HUES6 (cell line): ENCODE data around the gene SIK2.

Source experiments
- H3K27ac ChIP-seq: 2 replicates; pipeline ENCODE4 v1.7.0; 2013; ENCODE audit warnings: low read depth, mild to moderate bottlenecking, low read length, inconsistent platforms
- H3K27me3 ChIP-seq: 2 replicates; pipeline ENCODE4 v1.6.1; 2013; ENCODE audit warnings: low read length; ENCODE audit not compliant: control insufficient read depth, insufficient read depth
- H3K36me3 ChIP-seq: 2 replicates; pipeline ENCODE4 v1.6.1; 2013; ENCODE audit warnings: low read length; ENCODE audit not compliant: control insufficient read depth, insufficient read depth
- H3K4me1 ChIP-seq: 2 replicates; pipeline ENCODE4 v1.6.1; 2013; ENCODE audit warnings: low read length; ENCODE audit not compliant: control insufficient read depth, insufficient read depth
- H3K4me3 ChIP-seq: 2 replicates; pipeline ENCODE4 v1.5.1; 2013; ENCODE audit warnings: low read depth, low read length
- H3K9ac ChIP-seq: one replicate; pipeline ENCODE4 v1.6.1; 2013; ENCODE audit warnings: mild to moderate bottlenecking, low read length
- H3K9me3 ChIP-seq: 2 replicates; pipeline ENCODE4 v1.6.1; 2013; ENCODE audit warnings: low read depth, low read length; ENCODE audit not compliant: control insufficient read depth, insufficient read depth

The SIK2 gene

GRCh38 chr11:111582881-111583280, 19.4 kb upstream of the SIK2 start:
- Histone ChIP-seq H3K36me3 (no peaks in the 10 kb centered on the region), H3K9ac (no peak overlapping the region), H3K27me3 (no peaks in the 10 kb centered on the region), H3K4me1 (peaks cover 10% of the 10 kb centered on the region; the same call in 1 of the 2 replicates), H3K4me3 (no peak overlapping the region), H3K9me3 (0 out of 2 replicates have a peak, but pooled peaks cover under 1% of the 10 kb centered on the region), H3K27ac (no peak overlapping the region)

GRCh38 chr11:111585371-111585770, 16.9 kb upstream of the SIK2 start:
- no peaks in the 10 kb centered on the region for H3K36me3 ChIP-seq
- H3K27me3 ChIP-seq = no peaks in the 10 kb centered on the region
- H3K4me1 ChIP-seq = peaks cover 10% of the 10 kb centered on the region; the same call in 1 of the 2 replicates
- H3K4me3 ChIP-seq = no peak overlapping the region
- no peak overlapping the region for H3K27ac ChIP-seq
- 0 out of 2 replicates have a peak, but pooled peaks cover 4% of the 10 kb centered on the region for H3K9me3 ChIP-seq
- H3K9ac ChIP-seq = no peak overlapping the region

DNA sequence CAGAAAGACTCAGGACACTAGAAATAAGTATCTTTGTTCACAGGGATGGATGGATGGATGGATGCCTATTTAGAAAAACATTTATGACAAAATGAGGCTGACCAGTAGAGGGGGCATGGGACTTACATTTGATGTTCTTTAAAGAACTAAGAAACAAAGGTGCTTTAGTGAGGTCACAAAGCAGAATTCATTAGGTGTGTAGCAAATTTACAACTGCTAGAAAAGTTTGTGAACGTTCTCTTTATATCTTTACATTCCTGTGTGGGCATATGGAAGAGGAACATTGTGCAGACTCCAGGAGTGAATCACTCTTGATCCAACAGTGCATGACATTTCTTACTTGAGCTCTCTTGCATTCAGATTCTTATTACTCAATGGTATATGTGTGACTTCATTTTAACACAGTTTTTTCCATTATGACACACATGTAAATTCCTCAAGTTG, 15.8 kb upstream of the SIK2 start:
- Histone ChIP-seq H3K4me3 (no peak overlapping the region), H3K27ac (no peak overlapping the region), H3K27me3 (no peaks in the 10 kb centered on the region), H3K9me3 (0 out of 2 replicates have a peak, but pooled peaks cover 4% of the 10 kb centered on the region), H3K9ac (no peak overlapping the region), H3K36me3 (no peaks in the 10 kb centered on the region), H3K4me1 (peaks cover 7% of the 10 kb centered on the region; the same call in 1 of the 2 replicates)

DNA sequence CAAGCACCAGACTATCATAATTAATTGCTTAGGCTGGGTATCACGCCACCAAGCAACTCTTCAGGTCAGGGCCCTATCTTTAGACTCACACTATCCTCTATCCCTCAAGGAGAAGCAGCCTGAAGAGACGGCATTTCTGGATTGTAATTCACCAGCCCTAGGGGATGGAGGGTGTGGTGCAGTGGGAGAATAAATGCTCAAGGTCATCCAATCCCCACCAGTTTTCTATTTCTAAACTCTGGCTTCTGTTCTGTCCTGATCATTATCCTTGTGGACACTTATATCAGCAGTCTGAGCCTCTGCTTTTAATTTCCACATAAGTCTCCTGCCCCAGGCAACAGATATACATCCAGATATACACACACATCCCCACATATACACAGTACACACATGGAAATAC, 13.1 kb upstream of the SIK2 start:
- Histone ChIP-seq H3K27ac (no peak overlapping the region), H3K4me3 (no peak overlapping the region), H3K36me3 (no peaks in the 10 kb centered on the region), H3K9me3 (0 out of 2 replicates have a peak, but pooled peaks cover 4% of the 10 kb centered on the region), H3K9ac (no peak overlapping the region), H3K4me1 (peaks cover 7% of the 10 kb centered on the region; the same call in 1 of the 2 replicates), H3K27me3 (no peaks in the 10 kb centered on the region)

GRCh38 chr11:111589886-111590499, 12.3 kb upstream of the SIK2 start:
- Histone ChIP-seq H3K27ac (no peak overlapping the region), H3K4me3 (no peak overlapping the region), H3K9me3 (0 out of 2 replicates have a peak, but pooled peaks cover 4% of the 10 kb centered on the region), H3K36me3 (no peaks in the 10 kb centered on the region), H3K9ac (no peak overlapping the region), H3K4me1 (peaks cover 3% of the 10 kb centered on the region; the same call in 1 of the 2 replicates), H3K27me3 (no peaks in the 10 kb centered on the region)

DNA sequence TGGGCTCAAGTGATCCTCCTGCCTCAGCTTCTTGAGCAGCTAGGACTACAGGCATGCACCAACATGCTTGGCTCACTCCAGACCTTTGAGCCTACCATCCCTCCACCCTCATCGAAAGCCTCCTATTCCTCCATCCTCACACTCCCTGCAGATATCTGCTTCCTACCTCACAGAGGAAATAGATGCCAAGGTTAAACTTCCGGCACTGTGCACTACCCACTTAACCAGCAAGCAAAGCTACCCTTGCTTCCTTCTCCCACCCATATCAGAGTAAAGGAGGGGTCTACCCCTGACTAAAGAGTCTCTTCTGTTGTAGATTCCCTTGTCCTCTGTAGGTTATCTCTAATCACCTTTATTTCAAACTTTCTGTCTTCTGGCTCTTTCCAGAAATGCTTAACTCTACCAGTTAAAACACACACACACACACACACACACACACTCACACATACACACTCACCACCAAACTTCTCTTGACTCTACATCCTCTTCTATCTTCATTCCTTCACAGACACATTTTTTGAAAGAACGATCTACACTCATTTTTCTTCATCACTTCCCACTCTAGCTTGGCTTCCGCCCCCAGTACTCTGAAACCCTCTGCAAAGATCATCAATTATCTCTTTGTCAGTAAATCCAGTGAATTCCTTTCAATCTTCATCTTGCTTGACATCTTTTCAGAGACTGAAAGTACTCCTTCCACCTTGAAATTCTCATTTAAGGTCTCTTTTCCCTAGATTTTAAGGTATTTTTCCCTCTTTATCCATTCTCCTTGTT, 10.9 kb upstream of the SIK2 start:
- Histone ChIP-seq H3K9me3 (0 out of 2 replicates have a peak, but pooled peaks cover 4% of the 10 kb centered on the region), H3K9ac (no peak overlapping the region), H3K27ac (no peak overlapping the region), H3K4me3 (no peak overlapping the region), H3K4me1 (peaks cover 3% of the 10 kb centered on the region; the same call in 1 of the 2 replicates), H3K36me3 (no peaks in the 10 kb centered on the region), H3K27me3 (no peaks in the 10 kb centered on the region)

- Histone ChIP-seq H3K4me1 (peaks cover 3% of the 10 kb centered on the region; the same call in 1 of the 2 replicates), H3K27ac (no peak overlapping the region), H3K4me3 (no peak overlapping the region), H3K9me3 (0 out of 2 replicates have a peak, but pooled peaks cover 4% of the 10 kb centered on the region), H3K36me3 (no peaks in the 10 kb centered on the region), H3K9ac (peak overlapping the region; percentile 26), H3K27me3 (no peaks in the 10 kb centered on the region)
Observed at GRCh38 chr11:111592491-111592890, 9.8 kb upstream of the SIK2 start.

GRCh38 chr11:111596319-111596718, 5.9 kb upstream of the SIK2 start:
- Histone ChIP-seq H3K36me3 (no peaks in the 10 kb centered on the region), H3K9me3 (no peaks in the 10 kb centered on the region), H3K4me1 (peaks cover 2% of the 10 kb centered on the region; the same call in 1 of the 2 replicates), H3K4me3 (no peak overlapping the region), H3K27me3 (peaks cover 7% of the 10 kb centered on the region), H3K9ac (no peak overlapping the region), H3K27ac (no peak overlapping the region)

GRCh38 chr11:111598148-111598547, 4.1 kb upstream of the SIK2 start:
- Histone ChIP-seq H3K9ac (no peak overlapping the region), H3K36me3 (no peaks in the 10 kb centered on the region), H3K4me1 (peaks cover 6% of the 10 kb centered on the region; the same call in 1 of the 2 replicates), H3K4me3 (no peak overlapping the region), H3K27me3 (peaks cover 13% of the 10 kb centered on the region), H3K9me3 (no peaks in the 10 kb centered on the region), H3K27ac (no peak overlapping the region)

DNA sequence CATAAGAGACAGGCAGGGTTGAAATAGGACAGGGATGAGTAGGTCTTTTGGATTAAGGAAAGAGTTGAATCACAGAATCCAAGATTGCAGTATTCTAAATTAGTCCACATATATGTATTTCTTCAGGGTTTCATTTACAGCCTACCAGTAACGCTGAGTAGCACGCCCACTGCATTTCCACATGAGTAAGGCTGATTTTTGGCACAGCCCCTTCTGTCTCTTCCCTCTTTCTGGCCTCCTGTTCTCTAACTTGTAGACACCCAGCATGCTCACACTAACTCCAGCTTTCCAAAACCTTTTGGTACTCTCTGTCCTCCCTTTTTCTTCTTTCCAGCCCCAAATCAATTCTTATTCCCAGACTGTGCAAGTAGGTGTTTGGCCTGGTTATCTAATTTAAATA, 3.7 kb upstream of the SIK2 start:
- no peak overlapping the region for H3K4me3 ChIP-seq
- no peaks in the 10 kb centered on the region for H3K9me3 ChIP-seq
- no peak overlapping the region for H3K27ac ChIP-seq
- H3K36me3 ChIP-seq = no peaks in the 10 kb centered on the region
- H3K27me3 ChIP-seq = peaks cover 17% of the 10 kb centered on the region
- peaks cover 8% of the 10 kb centered on the region; the same call in 1 of the 2 replicates for H3K4me1 ChIP-seq
- no peak overlapping the region for H3K9ac ChIP-seq

DNA sequence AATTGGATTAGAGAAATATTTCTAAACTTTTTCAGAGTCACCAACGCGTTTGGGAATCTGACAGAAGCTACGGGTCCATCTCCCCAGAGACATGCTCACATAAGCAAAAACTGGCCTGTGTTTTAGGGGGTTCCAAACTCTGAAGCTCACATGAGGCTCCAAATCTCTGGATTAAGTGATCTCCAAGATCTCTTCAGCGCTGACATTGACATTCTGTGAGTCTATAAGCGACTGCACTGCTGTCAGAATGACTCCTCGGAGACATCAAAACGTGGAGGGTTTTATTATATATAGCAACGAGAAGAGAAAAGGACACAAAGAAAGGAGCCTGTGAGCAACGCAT, 642 bp upstream of the SIK2 start:
- H3K4me1 ChIP-seq = peaks cover 17% of the 10 kb centered on the region; the same call in 1 of the 2 replicates
- H3K27me3 ChIP-seq = peaks cover 24% of the 10 kb centered on the region
- no peaks in the 10 kb centered on the region for H3K36me3 ChIP-seq
- peak overlapping the region; percentile 7 for H3K9ac ChIP-seq
- no peak overlapping the region for H3K27ac ChIP-seq
- peak overlapping the region; percentile 49 for H3K4me3 ChIP-seq
- no peaks in the 10 kb centered on the region for H3K9me3 ChIP-seq
